ENCODE data around the gene HLA-DQA2. TPM values are rescaled to one million over a fixed set of nuclear protein-coding genes. Genes with fewer than 3 reads are reported as not detected.

HLA-DQA2 gene
- total and polyA plus RNA-seq, 10 donors: 0.10 to 84.9 (median 6.3) TPM

Small RNAs within 50 kb of the gene (microRNA-seq; reads per million reads assigned to microRNA genes)
- gene MIR3135B: 0 reads per million in 3 donors

Small RNAs within 50 kb of the gene (small RNA-seq; reads per million reads assigned to genes)
- 0 reads per million in 4 donors for gene MIR3135B

Other genes starting within 250 kb of the HLA-DQA2 start
- gene HLA-DRB5, start 211.1 kb upstream of the HLA-DQA2 start, total RNA-seq: 100 to 1,000 TPM in 4 of 7 donors, 10 to 100 TPM in 1, 1 to 10 TPM in 2; 1.9 to 633 (median 121) TPM
- 10 to 100 TPM in 1 of 3 donors, 1 to 10 TPM in 2; 3.0 to 18.6 (median 3.5) TPM for gene HLA-DRB5, start 211.1 kb upstream of the HLA-DQA2 start, polyA plus RNA-seq
- 100 to 1,000 TPM; 158 to 779 (median 365) TPM for gene HLA-DRB1, start 151.5 kb upstream of the HLA-DQA2 start, total RNA-seq
- gene HLA-DRB1, start 151.5 kb upstream of the HLA-DQA2 start, polyA plus RNA-seq: 100 to 1,000 TPM; 450 to 729 (median 573) TPM
- 100 to 1,000 TPM in 6 of 7 donors, 10 to 100 TPM in 1; 19.1 to 340 (median 196) TPM for gene HLA-DQA1, start 104.0 kb upstream of the HLA-DQA2 start, total RNA-seq
- 100 to 1,000 TPM; 249 to 441 (median 420) TPM for gene HLA-DQA1, start 104.0 kb upstream of the HLA-DQA2 start, polyA plus RNA-seq
- gene HLA-DQB1, start 74.7 kb upstream of the HLA-DQA2 start, total RNA-seq: 100 to 1,000 TPM in 4 of 7 donors, 10 to 100 TPM in 2, 1 to 10 TPM in 1; 6.1 to 271 (median 120) TPM
- 1,000 to 10,000 TPM in 1 of 3 donors, 100 to 1,000 TPM in 2; 383 to 1,152 (median 620) TPM for gene HLA-DQB1, start 74.7 kb upstream of the HLA-DQA2 start, polyA plus RNA-seq
- 10 to 100 TPM in 3 of 7 donors, 1 to 10 TPM in 3, not detected in 1; 1.0 to 72.6 (median 12.6) TPM for gene HLA-DQB2, start 22.1 kb downstream of the HLA-DQA2 start, total RNA-seq
- under 1 TPM in 2 of 3 donors, not detected in 1; 0.88 to 0.96 TPM for gene HLA-DQB2, start 22.1 kb downstream of the HLA-DQA2 start, polyA plus RNA-seq
- 10 to 100 TPM; 30.7 to 50.7 (median 43.9) TPM for gene HLA-DOB, start 75.6 kb downstream of the HLA-DQA2 start, total RNA-seq
- gene HLA-DOB, start 75.6 kb downstream of the HLA-DQA2 start, polyA plus RNA-seq: 100 to 1,000 TPM; 112 to 179 (median 141) TPM
- 100 to 1,000 TPM in 1 of 7 donors, 10 to 100 TPM in 6; 33.0 to 106 (median 77.9) TPM for gene TAP2, start 97.3 kb downstream of the HLA-DQA2 start, total RNA-seq
- gene TAP2, start 97.3 kb downstream of the HLA-DQA2 start, polyA plus RNA-seq: 10 to 100 TPM; 26.4 to 40.9 (median 34.0) TPM
- 100 to 1,000 TPM; 109 to 156 (median 147) TPM for gene PSMB8, start 102.7 kb downstream of the HLA-DQA2 start, total RNA-seq
- 100 to 1,000 TPM; 248 to 288 (median 279) TPM for gene PSMB8, start 102.7 kb downstream of the HLA-DQA2 start, polyA plus RNA-seq
- 100 to 1,000 TPM; 108 to 172 (median 147) TPM for gene TAP1, start 112.3 kb downstream of the HLA-DQA2 start, total RNA-seq
- gene TAP1, start 112.3 kb downstream of the HLA-DQA2 start, polyA plus RNA-seq: 100 to 1,000 TPM in 2 of 3 donors, 10 to 100 TPM in 1; 98.5 to 154 (median 133) TPM
- 100 to 1,000 TPM; 141 to 206 (median 169) TPM for gene PSMB9, start 112.8 kb downstream of the HLA-DQA2 start, total RNA-seq
- 100 to 1,000 TPM; 172 to 328 (median 204) TPM for gene PSMB9, start 112.8 kb downstream of the HLA-DQA2 start, polyA plus RNA-seq
- 100 to 1,000 TPM; 124 to 178 (median 144) TPM for gene HLA-DMB, start 199.6 kb downstream of the HLA-DQA2 start, total RNA-seq
- 100 to 1,000 TPM; 158 to 226 (median 209) TPM for gene HLA-DMB, start 199.6 kb downstream of the HLA-DQA2 start, polyA plus RNA-seq
- gene HLA-DMA, start 211.7 kb downstream of the HLA-DQA2 start, total RNA-seq: 100 to 1,000 TPM; 141 to 218 (median 173) TPM
- 100 to 1,000 TPM; 235 to 423 (median 270) TPM for gene HLA-DMA, start 211.7 kb downstream of the HLA-DQA2 start, polyA plus RNA-seq
- 100 to 1,000 TPM; 169 to 277 (median 234) TPM for gene BRD2, start 227.2 kb downstream of the HLA-DQA2 start, total RNA-seq
- gene BRD2, start 227.2 kb downstream of the HLA-DQA2 start, polyA plus RNA-seq: 100 to 1,000 TPM in 2 of 3 donors, 10 to 100 TPM in 1; 80.5 to 127 (median 103) TPM